GM19240 (cell line): Measurements from ENCODE around the gene CLMN.
"Not testable (repeated sequence)": the region's sequence is repeated elsewhere in the genome, so short reads cannot be mapped to it uniquely, and the experiment has no call there.

Experiments used
- DNase-seq: peaks from one replicate; pipeline ENCODE4 v3.0.0; 2011; ENCODE audit warnings: low spot score; ENCODE audit not compliant: insufficient read length

CLMN gene

DNA sequence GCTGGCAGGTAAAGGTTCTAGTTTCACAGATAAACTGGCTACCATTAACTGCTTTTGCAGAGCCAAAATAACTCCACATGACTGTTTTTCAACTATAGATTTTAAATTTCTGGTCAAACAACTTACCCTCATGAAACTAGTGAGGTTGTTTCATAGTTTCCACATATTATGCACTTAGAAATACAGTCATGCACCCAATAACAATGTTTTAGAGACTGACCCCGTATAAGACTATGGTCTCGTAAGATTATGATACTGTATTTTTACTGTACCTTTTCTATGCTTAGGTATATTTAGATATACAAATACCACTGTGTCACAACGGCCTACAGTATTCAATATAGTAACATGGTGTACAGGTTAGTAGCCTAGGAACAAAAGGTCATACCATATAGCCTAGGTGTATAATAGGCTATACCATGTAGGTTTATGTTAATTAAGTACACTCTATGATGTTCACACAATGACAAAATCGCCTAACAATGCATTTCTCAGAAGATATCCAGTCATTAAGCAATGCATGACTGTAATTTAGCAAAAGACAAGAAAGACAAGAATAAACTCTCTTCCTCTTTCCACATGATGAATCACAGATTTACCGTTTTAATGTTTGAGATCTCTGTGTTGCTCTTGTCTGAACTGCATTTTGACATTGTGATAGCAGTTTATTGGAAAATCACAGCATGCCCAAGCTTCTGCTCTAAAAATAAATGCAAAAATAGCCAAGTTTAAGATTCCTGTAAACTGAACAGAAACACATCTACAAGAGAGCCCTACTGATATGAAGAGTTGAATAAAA lies 179.4 kb downstream of the CLMN start:
- no peak for DNase-seq

DNA sequence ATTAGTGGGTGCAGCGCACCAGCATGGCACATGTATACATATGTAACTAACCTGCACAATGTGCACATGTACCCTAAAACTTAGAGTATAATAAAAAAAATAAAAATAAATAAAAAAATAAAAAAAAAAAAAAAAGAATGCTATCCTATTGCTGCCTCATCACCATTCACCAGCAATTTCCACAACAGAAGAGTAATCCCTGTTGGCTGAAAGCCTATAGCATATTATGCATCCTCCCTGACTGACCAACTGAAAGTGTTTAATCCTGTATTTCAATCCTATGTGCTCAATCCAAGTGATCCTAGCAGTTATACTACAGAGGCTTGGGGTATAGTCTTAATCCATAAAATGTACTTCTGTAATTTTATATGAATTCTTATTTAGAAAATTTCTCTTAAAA lies 180.8 kb downstream of the CLMN start:
- no peak for DNase-seq

DNA sequence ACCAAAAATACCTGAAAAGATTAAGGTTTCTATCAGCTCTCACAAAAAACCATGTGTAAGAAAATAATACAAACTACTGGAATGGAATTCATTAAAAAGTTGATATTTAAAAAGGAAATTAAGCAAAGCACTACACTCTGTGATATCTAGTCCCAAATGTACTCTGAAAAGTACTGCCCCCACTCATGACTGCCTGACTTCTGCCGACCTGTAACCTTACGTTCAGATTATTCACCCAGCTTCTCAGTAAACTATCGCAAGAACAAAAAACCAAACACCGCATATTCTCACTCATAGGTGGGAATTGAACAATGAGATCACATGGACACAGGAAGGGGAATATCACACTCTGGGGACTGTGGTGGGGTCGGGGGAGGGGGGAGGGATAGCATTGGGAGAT lies 181.3 kb downstream of the CLMN start:
- DNase-seq: not testable (repeated sequence)

DNA sequence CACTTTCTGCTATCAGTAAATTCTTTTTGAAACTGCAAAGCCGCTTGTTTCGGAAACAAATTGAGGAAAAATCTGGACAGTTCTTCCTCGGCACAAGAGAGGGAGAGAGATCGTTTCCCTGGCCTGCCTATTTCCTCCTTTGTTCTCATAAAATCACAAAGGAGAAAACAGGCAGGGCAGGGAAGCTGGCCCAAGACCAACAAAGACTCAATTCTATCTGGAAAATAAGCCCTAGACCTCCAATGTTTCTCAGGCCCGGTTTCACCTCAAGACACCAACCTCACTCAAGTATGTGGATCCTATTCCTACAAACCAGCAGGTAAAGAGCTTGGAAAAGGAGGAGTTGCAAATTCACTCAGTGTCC lies 181.9 kb downstream of the CLMN start:
- no peak for DNase-seq

DNA sequence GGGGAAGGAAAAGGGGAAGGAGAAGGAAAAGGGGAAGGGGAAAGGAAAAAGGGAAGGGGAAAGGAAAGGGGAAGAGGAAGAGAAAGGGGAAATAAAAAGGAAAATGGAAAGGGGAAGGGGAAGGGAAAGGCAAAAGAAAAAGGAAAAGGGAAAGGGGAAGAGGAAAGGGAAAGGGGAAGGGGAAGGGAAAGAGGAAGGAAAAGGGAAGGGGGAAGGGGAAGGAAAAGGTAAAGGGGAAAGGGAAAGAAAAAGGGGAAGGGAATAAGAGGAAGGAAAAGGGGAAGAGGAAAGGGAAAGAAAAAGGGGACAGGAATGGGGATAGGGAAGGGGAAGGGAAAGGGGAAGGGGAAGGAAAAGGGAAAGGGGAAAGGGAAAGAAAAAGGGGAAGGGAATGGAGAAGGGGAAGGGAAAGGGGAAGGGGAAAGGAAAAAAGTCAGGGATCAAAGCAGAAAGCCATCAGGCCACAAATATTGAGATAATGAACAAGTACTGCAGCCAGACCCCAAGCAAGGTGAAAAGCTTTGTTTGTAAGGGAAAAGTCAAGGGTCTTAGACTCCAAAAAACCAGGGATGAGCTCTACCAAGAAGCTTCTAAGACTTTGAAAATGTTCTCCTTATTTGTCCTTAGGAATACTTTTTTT lies 182.4 kb downstream of the CLMN start:
- DNase-seq: no peak

DNA sequence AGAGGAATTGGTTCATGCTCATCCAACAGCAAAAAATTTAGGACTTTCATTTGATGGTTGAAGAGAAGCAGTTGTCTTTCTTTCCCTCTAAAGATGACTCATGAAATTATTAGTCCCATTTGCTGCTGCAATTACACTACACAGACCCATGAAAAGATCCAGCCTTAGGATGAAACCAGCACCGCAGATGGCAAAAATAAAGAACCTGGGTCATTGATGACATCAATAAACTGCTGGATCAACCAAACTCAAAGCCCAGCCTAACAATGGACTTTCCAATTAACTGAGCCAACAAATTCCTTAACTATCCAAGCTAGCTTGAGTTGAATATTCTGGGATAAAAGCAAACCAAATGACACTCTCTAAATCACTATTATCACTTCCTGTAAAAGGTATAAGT lies 183.1 kb downstream of the CLMN start:
- DNase-seq: no peak

DNA sequence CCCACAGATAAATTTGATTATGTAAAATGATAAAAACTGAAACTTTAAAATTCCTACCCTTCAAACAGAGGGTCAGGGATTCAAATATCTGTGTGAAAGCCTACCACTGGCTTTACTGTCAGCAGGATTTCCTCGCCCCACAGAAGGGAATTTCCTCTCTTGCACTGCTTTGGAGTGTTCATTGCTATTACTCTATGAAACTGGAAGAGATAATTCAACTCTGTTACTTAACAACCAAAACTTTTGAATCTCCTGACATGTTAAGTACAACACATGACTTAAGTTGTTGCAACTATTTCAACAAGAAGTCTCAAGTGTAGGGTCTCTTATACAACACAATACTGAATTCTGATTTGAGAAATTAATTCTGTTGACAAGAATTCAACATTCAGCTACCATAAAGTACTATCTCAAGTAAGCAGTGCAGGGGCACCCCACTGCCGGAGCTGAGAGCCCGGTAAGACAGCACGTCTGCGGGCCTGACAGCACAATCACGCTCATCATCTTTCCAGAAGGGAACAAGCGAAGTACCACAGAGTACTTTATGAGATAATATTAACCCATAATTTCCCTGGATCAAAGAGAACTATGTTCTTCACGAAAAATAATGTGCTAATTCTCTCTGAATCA lies 185.3 kb downstream of the CLMN start:
- no peak for DNase-seq

DNA sequence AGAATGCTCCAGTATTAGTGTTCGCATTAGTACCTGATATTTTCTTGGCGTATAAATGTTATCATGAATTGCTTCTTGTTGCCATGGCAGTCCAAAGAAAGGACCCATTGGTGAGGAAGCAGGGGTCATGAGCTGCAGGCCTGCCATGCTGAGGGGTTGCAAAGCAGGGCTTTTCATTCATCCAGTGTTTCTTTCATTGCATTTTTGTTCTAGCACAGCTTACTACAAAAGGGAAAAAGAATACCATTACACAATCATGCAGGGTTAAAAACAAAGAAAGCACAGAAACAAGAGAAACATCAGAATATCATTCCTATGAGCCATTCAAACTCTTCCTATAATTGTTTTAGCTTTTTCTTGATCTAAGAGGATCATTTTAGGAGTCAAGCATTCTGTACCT lies 186.4 kb downstream of the CLMN start:
- DNase-seq: no peak

DNA sequence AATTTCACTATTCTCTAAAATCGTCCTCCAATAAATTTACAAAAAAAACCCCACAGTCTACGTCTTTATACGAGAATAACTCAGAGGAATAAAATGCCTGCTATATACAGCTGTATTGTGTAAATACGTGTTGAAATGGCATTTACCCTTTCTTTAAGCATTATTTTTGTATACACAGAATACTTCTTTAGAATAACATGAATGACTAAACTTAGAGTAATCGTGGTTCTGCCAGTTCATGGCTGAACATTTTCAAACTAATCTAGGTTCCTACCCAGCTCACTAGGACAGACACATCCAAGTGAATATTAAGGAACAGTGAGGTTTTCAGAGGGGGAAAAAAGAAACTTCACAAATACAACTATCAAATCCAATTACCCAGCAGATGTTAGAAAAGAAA lies 186.9 kb downstream of the CLMN start:
- no peak for DNase-seq
